Peyer's patch (tissue), 4 donors: ENCODE measurements around the gene RALGAPA1. TPM values are rescaled to one million over a fixed set of nuclear protein-coding genes. Genes with fewer than 3 reads are reported as not detected.
"Not testable (repeated sequence)": the region's sequence is repeated elsewhere in the genome, so short reads cannot be mapped to it uniquely, and the experiment has no call there.

Experiments used
- DNase-seq, 3 donors: peaks; one replicate each; pipeline ENCODE4 v3.0.0-alpha.2; 2017 to 2019
- H3K27ac ChIP-seq, 4 donors: fragments of 200-600 bp; sonication (generic); one replicate each; pipeline ENCODE4 v1.5.1; 2016 to 2019
- H3K27me3 ChIP-seq, 2 donors: fragments of 200-600 bp; sonication (generic); one replicate each; pipeline ENCODE4 v1.5.1; 2019
- H3K36me3 ChIP-seq, 3 donors: fragments of 200-600 bp; sonication (generic); one replicate each; pipeline ENCODE4 v1.5.1; 2016 to 2019
- H3K4me1 ChIP-seq, 4 donors: fragments of 200-600 bp; sonication (generic); one replicate each; pipeline ENCODE4 v1.5.1; 2016 to 2019
- H3K4me3 ChIP-seq, 4 donors: fragments of 200-600 bp; sonication (generic); 1 replicate in 3 of 4; 2 replicates in 1 of 4; pipeline ENCODE4 v1.5.1; 2016 to 2019; ENCODE audit warnings: mild to moderate bottlenecking in 1 of 4
- H3K9me3 ChIP-seq, 4 donors: fragments of 200-600 bp; sonication (generic); one replicate each; pipeline ENCODE4 v1.5.1; 2016 to 2019; ENCODE audit warnings: mild to moderate bottlenecking in 1 of 4
- POLR2A ChIP-seq, 2 donors: fragments of 450-650 bp; IDR thresholded peaks; one replicate each; pipeline ENCODE4 v1.5.1; 2017; ENCODE audit warnings: antibody characterized with exemption in 2 of 2, mild to moderate bottlenecking in 2 of 2, moderate library complexity in 2 of 2
- total RNA-seq, 4 donors: library from RNA; depleted of rRNA; stranded (reverse); fragments of >200 nt; gene quantifications; one replicate each; pipeline ENCODE4 v1.1.0, GENCODE V29; 2016
- TF ChIP-seq, protein P1 (sequence below), 6 experiments: fragments of 450-650 bp in 4 of 6; fragments of 200-600 bp in 2 of 6; sonication (generic) in 1 of 6; IDR thresholded peaks; one replicate each; pipeline ENCODE4 v1.5.1; 2017 to 2019; ENCODE audit warnings: antibody characterized with exemption in 6 of 6, mild to moderate bottlenecking in 3 of 6, moderate library complexity in 1 of 6

The RALGAPA1 gene
- total RNA-seq, 4 donors from 2014 or later: 61.8 to 163 (median 89.4) TPM

DNA sequence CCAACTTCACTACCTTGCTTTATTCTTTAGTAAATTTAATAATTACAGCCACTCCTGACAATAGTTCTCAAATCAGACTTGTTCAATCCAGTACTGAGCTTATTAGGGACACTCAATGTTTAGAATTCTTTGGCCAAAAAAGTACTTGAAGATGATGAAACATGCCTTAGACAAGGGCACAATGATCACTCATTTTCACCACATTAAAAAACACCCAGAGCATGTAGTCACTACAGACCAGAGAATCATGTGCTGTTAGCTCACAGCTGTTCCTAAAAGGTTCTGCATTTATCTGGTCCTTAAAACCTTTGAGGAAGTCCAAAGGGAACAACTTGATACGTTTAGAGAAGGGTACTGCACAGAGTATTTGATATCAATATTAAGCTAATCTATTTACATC lies 176.4 kb downstream of the RALGAPA1 start:
- H3K4me1 ChIP-seq: no peaks in the 10 kb centered on the region
- H3K4me3 ChIP-seq: no peak overlapping the region
- no peaks in the 10 kb centered on the region for H3K27me3 ChIP-seq
- no peak overlapping the region for H3K27ac ChIP-seq
- no peak for DNase-seq
- H3K36me3 ChIP-seq: peaks cover 0 to 36% (median 0%) of the 10 kb centered on the region in 3 donors
- TF ChIP-seq, protein P1, sequence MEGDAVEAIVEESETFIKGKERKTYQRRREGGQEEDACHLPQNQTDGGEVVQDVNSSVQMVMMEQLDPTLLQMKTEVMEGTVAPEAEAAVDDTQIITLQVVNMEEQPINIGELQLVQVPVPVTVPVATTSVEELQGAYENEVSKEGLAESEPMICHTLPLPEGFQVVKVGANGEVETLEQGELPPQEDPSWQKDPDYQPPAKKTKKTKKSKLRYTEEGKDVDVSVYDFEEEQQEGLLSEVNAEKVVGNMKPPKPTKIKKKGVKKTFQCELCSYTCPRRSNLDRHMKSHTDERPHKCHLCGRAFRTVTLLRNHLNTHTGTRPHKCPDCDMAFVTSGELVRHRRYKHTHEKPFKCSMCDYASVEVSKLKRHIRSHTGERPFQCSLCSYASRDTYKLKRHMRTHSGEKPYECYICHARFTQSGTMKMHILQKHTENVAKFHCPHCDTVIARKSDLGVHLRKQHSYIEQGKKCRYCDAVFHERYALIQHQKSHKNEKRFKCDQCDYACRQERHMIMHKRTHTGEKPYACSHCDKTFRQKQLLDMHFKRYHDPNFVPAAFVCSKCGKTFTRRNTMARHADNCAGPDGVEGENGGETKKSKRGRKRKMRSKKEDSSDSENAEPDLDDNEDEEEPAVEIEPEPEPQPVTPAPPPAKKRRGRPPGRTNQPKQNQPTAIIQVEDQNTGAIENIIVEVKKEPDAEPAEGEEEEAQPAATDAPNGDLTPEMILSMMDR (IDR thresholded peaks at IDR 0.05): no peak
- TF ChIP-seq POLR2A (IDR thresholded peaks at IDR 0.05): no peak
- H3K9me3 ChIP-seq: no peaks in the 10 kb centered on the region

GRCh38 chr14:35632271-35632670 lies 176.8 kb downstream of the RALGAPA1 start:
- Histone ChIP-seq H3K27me3 (no peaks in the 10 kb centered on the region), H3K9me3 (no peaks in the 10 kb centered on the region), H3K4me3 (no peak overlapping the region), H3K27ac (no peak overlapping the region), H3K36me3 (peaks cover 0 to 36% (median 0%) of the 10 kb centered on the region in 3 donors), H3K4me1 (no peaks in the 10 kb centered on the region)
- TF ChIP-seq, protein P1 (IDR thresholded peaks at IDR 0.05): no peak
- no peak for TF ChIP-seq POLR2A (IDR thresholded peaks at IDR 0.05)
- no peak for DNase-seq

DNA sequence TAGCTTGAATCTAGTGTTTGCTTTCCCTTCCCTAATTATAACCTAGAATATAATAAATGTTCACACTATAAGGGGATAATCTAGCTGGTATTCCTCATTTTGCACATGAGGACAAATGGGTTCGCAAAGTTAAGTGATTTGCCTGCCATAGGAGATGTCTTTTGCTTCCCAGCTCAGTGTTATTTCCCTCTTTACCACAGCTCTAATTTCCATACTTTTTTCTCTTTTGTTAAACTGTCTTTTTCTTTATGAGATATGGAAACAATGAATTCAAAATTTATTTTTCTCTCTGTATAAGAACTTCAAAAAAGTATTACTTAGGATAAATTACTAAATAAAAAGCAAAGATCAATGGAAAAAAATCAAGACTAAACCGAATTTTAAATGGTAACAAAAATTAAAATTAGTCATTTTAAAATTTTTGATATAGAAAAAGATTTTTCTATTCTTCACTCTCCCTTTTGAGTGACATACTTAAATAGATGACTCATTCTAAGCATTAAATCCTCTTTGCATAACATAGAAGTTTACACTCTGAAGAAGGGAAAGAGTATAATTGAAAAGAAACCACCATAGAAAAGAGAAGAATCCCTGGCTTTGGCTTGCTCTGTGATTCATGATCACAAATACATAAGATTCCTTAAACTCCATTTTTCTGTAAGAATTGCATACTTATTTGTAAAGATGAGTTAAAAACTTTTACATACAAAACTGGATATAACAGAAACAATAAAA lies 177.9 kb downstream of the RALGAPA1 start:
- Histone ChIP-seq H3K4me1 (no peaks in the 10 kb centered on the region), H3K27ac (no peak overlapping the region), H3K36me3 (peaks cover 0 to 30% (median 0%) of the 10 kb centered on the region in 3 donors), H3K27me3 (no peaks in the 10 kb centered on the region), H3K4me3 (no peak overlapping the region), H3K9me3 (no peaks in the 10 kb centered on the region)
- TF ChIP-seq, protein P1 (IDR thresholded peaks at IDR 0.05): no peak
- no peak for TF ChIP-seq POLR2A (IDR thresholded peaks at IDR 0.05)
- DNase-seq: no peak

GRCh38 chr14:35628989-35629388 lies 180.1 kb downstream of the RALGAPA1 start:
- no peak overlapping the region for H3K27ac ChIP-seq
- H3K36me3 ChIP-seq: peaks cover 0 to 27% (median 0%) of the 10 kb centered on the region in 3 donors
- no peaks in the 10 kb centered on the region for H3K27me3 ChIP-seq
- H3K9me3 ChIP-seq: no peaks in the 10 kb centered on the region
- no peak for DNase-seq
- no peak overlapping the region for H3K4me3 ChIP-seq
- H3K4me1 ChIP-seq: no peaks in the 10 kb centered on the region
- TF ChIP-seq, protein P1 (IDR thresholded peaks at IDR 0.05): no peak
- TF ChIP-seq POLR2A (IDR thresholded peaks at IDR 0.05): no peak

DNA sequence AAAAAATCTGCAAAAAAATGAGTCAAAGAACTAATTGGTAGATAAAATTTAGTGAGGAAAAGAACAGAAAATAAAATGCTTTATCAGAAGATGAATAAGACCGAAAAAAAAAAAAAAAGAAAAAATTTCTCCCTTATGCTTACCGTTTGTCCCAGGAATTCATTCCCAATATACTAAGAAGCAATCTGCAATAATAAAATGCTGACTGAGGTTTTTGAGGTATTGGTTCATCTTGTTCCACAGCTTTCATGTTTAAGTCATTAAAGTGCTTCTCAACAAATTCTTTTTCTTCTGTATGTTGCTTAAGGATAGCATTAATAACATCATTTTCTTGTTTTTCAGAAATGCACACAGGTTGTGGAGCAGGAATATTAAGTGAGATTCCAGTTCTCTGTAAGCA lies 182.1 kb downstream of the RALGAPA1 start:
- not testable (repeated sequence) for H3K4me3 ChIP-seq, H3K27me3 ChIP-seq, DNase-seq, H3K4me1 ChIP-seq, H3K27ac ChIP-seq, H3K9me3 ChIP-seq
- peaks cover 0 to 31% (median 0%) of the 10 kb centered on the region in 3 donors for H3K36me3 ChIP-seq

DNA sequence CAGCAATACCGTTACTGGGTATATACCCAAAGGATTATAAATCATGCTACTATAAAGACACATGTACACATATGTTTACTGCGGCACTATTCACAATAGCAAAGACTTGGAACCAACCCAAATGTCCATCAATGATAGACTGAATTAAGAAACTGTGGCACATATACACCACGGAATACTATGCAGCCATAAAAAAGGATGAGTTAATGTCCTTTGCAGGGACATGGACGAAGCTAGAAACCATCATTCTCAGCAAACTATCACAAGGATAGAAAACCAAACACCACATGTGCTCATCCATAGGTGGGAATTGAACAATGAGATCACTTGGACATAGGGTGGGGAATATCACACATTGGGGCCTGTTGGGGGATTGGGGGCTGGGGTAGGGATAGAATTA lies 187.1 kb downstream of the RALGAPA1 start:
- not testable (repeated sequence) for DNase-seq, H3K27ac ChIP-seq, H3K27me3 ChIP-seq, H3K4me3 ChIP-seq, H3K9me3 ChIP-seq, H3K4me1 ChIP-seq
- H3K36me3 ChIP-seq: peaks cover 0 to 25% (median 0%) of the 10 kb centered on the region in 3 donors

GRCh38 chr14:35619998-35620397 lies 189.1 kb downstream of the RALGAPA1 start:
- not testable (repeated sequence) for H3K9me3 ChIP-seq, H3K4me1 ChIP-seq, H3K4me3 ChIP-seq, H3K27me3 ChIP-seq, H3K27ac ChIP-seq, DNase-seq
- H3K36me3 ChIP-seq: peaks cover 0 to 22% (median 0%) of the 10 kb centered on the region in 3 donors

GRCh38 chr14:35619461-35619860 lies 189.6 kb downstream of the RALGAPA1 start:
- not testable (repeated sequence) for H3K4me1 ChIP-seq, H3K4me3 ChIP-seq, H3K9me3 ChIP-seq, H3K27me3 ChIP-seq, DNase-seq, H3K27ac ChIP-seq
- peaks cover 0 to 17% (median 0%) of the 10 kb centered on the region in 3 donors for H3K36me3 ChIP-seq
